Upper lobe of right lung (tissue), 1 donor: ENCODE measurements around the gene CHD5. TPM values are rescaled to one million over a fixed set of nuclear protein-coding genes. Genes with fewer than 3 reads are reported as not detected.

ENCODE experiments used
- ATAC-seq: fragments of 200-7000 bp; cut with Tn5 transposase; one replicate; pipeline ENCODE4 v1.9.1; 2020; ENCODE audit warnings: mild to moderate bottlenecking, moderate library complexity
- DNase-seq: peaks from one replicate; pipeline ENCODE4 v3.0.0-alpha.2; 2020
- H3K27ac ChIP-seq: fragments of 200-600 bp; one replicate; pipeline ENCODE4 v1.8.0; 2022
- H3K27me3 ChIP-seq: fragments of 200-600 bp; one replicate; pipeline ENCODE4 v1.8.0; 2022; ENCODE audit warnings: mild to moderate bottlenecking
- H3K36me3 ChIP-seq: fragments of 200-600 bp; one replicate; pipeline ENCODE4 v1.8.0; 2022
- H3K4me1 ChIP-seq: fragments of 200-600 bp; one replicate; pipeline ENCODE4 v1.8.0; 2022
- H3K4me3 ChIP-seq: fragments of 200-600 bp; one replicate; pipeline ENCODE4 v1.8.0; 2022; ENCODE audit warnings: mild to moderate bottlenecking
- H3K9me3 ChIP-seq: fragments of 200-600 bp; one replicate; pipeline ENCODE4 v1.8.0; 2022
- CTCF ChIP-seq: fragments of 200-600 bp; IDR thresholded peaks from one replicate; pipeline ENCODE4 v1.8.0; 2022; ENCODE audit warnings: antibody characterized with exemption
- intact Hi-C: fragments of 100-400 bp; cut with DNase I; formaldehyde crosslinking; loops from one replicate; pipeline ENCODE4 v1.11.0; 2022
- total RNA-seq: library from RNA; stranded (reverse); fragmentation: NEBNext Ultra II Directional; extraction: Animal tissue kit (Norgen Biotek cat#: 25700); gene quantifications from one replicate; pipeline ENCODE4 v1.2.1, GENCODE V29; 2021
- donor health status: DM: no; HTN: yes; CAD: no; lungs with severe emphysema.

CHD5 gene
- total RNA-seq, 1 donor from 2014 or later = 0.23 TPM

- Histone ChIP-seq H3K27ac (no peak overlapping the region), H3K4me1 (no peaks in the 10 kb centered on the region), H3K4me3 (no peak overlapping the region), H3K9me3 (no peaks in the 10 kb centered on the region), H3K36me3 (no peaks in the 10 kb centered on the region), H3K27me3 (peaks cover 9% of the 10 kb centered on the region)
- TF ChIP-seq CTCF = peak; percentile 41
- intact Hi-C loops = no loop called here
- DNase-seq = peak; percentile 75
- ATAC-seq = peak; percentile 76
Observed at GRCh38 chr1:6108937-6109614, 71.0 kb downstream of the CHD5 start.

GRCh38 chr1:6108476-6108875 lies 71.6 kb downstream of the CHD5 start:
- ATAC-seq (no peak), DNase-seq (no peak)
- H3K27me3 ChIP-seq = peaks cover 12% of the 10 kb centered on the region
- no peak overlapping the region for H3K4me3 ChIP-seq
- intact Hi-C loops = no loop called here
- no peak overlapping the region for H3K27ac ChIP-seq
- H3K4me1 ChIP-seq = no peaks in the 10 kb centered on the region
- no peak for TF ChIP-seq CTCF
- H3K9me3 ChIP-seq = no peaks in the 10 kb centered on the region
- H3K36me3 ChIP-seq = no peaks in the 10 kb centered on the region

- Histone ChIP-seq H3K36me3 (no peaks in the 10 kb centered on the region), H3K27ac (no peak overlapping the region), H3K9me3 (no peaks in the 10 kb centered on the region), H3K4me3 (no peak overlapping the region), H3K27me3 (peaks cover 12% of the 10 kb centered on the region), H3K4me1 (no peaks in the 10 kb centered on the region)
- DNase-seq (no peak), ATAC-seq (no peak)
- intact Hi-C loops = no loop called here
- no peak for TF ChIP-seq CTCF
Observed at GRCh38 chr1:6107409-6108356, 72.4 kb downstream of the CHD5 start.

GRCh38 chr1:6106977-6107376 lies 73.1 kb downstream of the CHD5 start:
- H3K27me3 ChIP-seq = peaks cover 12% of the 10 kb centered on the region
- intact Hi-C loops = no loop called here
- no peaks in the 10 kb centered on the region for H3K9me3 ChIP-seq
- no peak overlapping the region for H3K27ac ChIP-seq
- no peak for TF ChIP-seq CTCF
- H3K4me3 ChIP-seq = no peak overlapping the region
- H3K4me1 ChIP-seq = no peaks in the 10 kb centered on the region
- ATAC-seq = no peak
- DNase-seq = no peak
- no peaks in the 10 kb centered on the region for H3K36me3 ChIP-seq

GRCh38 chr1:6106321-6106731 lies 73.8 kb downstream of the CHD5 start:
- no peak for DNase-seq
- TF ChIP-seq CTCF = no peak
- no peaks in the 10 kb centered on the region for H3K36me3 ChIP-seq
- ATAC-seq = no peak
- intact Hi-C loops = no loop called here
- H3K27ac ChIP-seq = no peak overlapping the region
- H3K4me3 ChIP-seq = no peak overlapping the region
- H3K27me3 ChIP-seq = peaks cover 12% of the 10 kb centered on the region
- no peaks in the 10 kb centered on the region for H3K9me3 ChIP-seq
- no peaks in the 10 kb centered on the region for H3K4me1 ChIP-seq
